GM21528 (cell line): ENCODE results near the gene TMIGD1.

ENCODE experiments used
- ATAC-seq: cut with Tn5 transposase; IDR thresholded peaks from one replicate; pipeline ENCODE4 v1.9.1; 2021; ENCODE audit warnings: mild to moderate bottlenecking, moderate library complexity; ENCODE audit not compliant: unreplicated experiment, low FRiP score

Gene TMIGD1, protein sequence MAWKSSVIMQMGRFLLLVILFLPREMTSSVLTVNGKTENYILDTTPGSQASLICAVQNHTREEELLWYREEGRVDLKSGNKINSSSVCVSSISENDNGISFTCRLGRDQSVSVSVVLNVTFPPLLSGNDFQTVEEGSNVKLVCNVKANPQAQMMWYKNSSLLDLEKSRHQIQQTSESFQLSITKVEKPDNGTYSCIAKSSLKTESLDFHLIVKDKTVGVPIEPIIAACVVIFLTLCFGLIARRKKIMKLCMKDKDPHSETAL

GRCh38 chr17:30333503-30334360, at the start of gene TMIGD1:
TMIGD1 (minus strand) TSS chr17:30334057; CDS start chr17:30332133, 1,924 bp downstream.
- no peak for ATAC-seq

DNA sequence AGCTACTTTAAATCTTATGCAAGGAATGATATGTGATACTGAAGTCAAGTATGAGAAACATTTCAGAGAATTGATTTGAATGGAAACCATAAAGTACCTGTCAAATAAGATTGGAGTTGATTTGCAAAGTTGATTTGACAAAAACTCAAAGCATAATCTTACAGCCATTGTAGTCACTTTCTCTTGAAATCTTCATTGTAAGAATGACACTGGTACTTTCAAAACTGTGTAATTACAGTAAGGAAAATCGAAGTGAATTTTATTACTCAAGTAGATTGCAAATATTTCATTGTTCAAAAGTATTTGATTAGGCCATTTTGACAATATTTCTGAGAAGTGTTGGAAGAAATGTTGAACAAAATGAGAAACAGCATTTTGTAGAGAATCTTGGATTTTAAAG, 48.5 kb upstream of the TMIGD1 start:
- ATAC-seq, result no peak

- no peak for ATAC-seq
Measured at GRCh38 chr17:30381340-30381659, 47.4 kb upstream of the TMIGD1 start.

DNA sequence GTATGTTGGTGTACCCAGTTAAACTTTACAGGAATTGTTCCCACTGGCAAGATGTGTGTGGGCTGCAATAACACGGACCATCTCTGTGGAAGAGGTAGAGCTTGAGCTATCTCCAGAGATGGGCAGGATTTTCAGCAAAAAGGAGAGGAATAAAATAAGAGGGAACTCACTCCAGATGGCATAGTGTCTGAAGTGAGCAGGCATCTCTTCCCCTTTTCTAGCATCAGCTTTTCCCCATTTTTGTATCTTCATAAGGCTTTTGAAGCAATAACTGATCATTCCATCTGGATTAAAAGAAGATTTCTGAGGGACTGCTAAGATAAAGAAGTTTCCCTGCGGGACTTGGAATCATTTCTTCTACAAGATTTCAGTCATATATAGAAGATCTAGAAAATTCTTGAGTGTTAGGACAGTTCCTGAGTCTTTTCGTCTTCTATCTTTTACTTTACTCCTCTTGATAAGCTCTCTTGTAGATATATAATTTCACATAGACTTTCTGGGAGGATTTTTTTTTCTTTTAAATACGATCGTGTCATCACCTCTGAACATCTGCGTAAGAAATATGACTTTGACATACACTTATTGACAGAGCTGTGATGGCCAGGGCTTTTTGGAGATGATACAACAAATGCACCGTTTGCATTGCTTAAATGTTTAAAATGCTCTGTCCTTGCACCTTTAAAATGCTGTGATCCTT, 46.9 kb upstream of the TMIGD1 start:
- no peak for ATAC-seq

- ATAC-seq, result peak; percentile 27
Measured at GRCh38 chr17:30379903-30380381, 46.1 kb upstream of the TMIGD1 start.

GRCh38 chr17:30379303-30379902, 45.5 kb upstream of the TMIGD1 start:
- ATAC-seq, result peak; percentile 31

GRCh38 chr17:30378825-30379302, 45.0 kb upstream of the TMIGD1 start, which contains the start of gene CPD:
CPD (plus strand) TSS chr17:30378927; CDS start chr17:30378981, 54 bp downstream.
- ATAC-seq, result peak; percentile 83

GRCh38 chr17:30378241-30378824, 44.5 kb upstream of the TMIGD1 start:
- peak; percentile 1 for ATAC-seq

DNA sequence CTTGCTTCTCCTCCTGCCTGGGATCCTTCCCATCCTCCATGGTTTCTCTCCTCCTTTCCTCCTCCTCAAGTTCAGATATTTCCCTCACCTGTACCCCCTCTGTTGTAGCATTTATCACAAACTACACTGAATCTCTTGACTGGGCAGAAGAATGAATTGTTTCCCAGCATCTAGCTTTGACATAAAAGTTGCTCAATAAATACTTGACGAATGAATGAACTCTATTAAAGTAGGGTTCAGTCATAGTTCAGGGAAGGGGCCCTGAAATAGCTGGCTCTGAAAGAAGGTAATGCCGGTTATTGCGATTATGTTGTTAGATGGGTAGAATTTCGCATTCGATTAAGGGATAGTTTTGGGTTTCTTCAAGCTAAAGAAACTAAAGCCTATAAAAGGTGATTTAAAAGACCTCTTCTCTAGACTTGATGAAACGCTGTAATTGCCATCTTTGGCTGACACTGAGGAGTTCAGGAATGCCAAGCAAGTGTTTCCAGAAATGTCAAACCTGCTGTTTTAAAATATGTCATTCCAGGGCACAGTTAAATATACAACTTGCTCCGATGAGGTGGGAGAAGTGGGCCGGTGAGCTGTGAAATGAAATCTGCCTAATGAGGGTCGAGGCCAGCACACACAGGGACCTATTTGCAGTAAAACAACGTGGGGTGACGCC, 43.9 kb upstream of the TMIGD1 start:
- no peak for ATAC-seq

GRCh38 chr17:30376621-30377452, 43.0 kb upstream of the TMIGD1 start:
- ATAC-seq, result no peak

DNA sequence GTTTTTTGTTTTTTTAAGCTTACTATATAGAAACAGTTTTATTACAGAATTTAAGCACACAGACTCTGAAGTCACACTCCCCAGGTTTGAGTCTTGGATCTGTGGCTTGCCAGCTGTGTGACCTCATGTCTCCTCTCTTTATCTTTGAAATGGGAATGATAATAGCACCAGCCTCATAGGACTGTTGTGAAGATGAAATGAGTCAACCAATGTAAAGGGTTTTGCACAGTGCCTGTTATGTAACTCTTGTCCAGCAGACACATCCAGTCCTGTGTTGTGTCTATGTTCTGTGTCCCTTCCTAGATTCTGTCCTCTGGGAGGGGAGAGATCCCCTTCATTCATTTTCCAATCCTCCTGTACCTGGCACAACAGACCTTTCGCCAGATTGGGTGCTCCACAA, 41.8 kb upstream of the TMIGD1 start:
- no peak for ATAC-seq

DNA sequence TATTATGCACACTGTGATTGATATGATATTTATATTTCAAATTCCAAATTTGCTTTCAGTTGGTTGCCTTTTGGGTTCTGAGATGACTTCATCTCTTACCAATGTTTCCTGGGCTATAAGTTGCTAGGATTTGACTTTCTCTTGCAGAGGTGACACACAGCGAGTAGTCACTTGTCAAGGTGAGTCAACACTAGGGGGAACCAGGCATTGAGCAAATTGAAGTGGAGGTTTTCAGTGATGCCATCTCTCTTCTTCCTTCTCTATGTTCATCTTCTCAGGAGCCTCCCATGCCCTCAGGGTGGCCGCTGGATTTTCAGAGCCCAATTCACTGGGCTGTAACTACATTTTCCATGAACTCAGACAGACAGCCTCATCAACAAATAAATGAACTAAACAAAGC, 38.9 kb upstream of the TMIGD1 start:
- no peak for ATAC-seq

- ATAC-seq, result no peak
Measured at GRCh38 chr17:30369995-30370394, 36.1 kb upstream of the TMIGD1 start.

GRCh38 chr17:30368912-30369720, 35.3 kb upstream of the TMIGD1 start:
- no peak for ATAC-seq

DNA sequence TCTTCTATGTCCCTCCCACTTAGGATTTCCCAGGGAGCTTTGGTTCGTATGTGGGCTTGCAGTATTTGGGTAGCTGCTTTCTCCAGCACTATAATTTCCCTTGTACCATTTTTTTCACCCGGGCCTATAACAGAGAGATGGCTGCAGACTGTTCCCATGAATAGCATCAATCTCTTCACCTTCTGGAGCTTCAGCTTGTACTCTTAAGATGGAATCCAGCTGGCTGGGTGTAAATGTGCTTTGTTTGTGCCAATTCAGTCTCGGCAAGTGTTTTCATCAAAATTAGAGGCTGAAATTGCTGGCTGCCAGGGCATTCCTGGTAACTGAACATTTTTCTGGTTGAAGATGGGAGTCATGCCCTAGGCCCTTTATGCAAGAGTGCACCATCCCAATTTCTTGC, 32.7 kb upstream of the TMIGD1 start:
- ATAC-seq, result no peak

DNA sequence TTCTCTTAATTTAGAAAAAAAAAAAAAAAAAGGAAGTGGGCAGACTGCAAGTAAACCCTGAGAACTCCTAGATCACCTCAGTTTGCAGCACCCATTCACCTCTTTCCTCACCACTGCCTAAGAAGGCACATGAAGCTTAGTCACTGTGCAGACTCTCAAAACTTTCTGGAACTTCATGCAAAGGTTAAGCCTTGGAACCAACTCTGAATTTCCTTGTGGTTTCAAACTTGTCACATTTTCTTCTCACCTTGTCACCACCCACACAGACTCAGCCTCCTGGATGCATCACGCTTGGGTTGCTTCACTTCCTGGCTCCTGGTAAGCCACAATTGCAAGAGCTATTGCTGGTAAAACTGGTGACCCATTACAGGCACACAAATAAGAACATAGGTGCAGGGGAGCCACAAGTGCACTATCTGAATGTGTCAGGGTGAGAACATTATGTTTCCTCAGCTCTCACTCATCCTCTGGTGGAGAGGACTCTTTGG, 29.9 kb upstream of the TMIGD1 start:
- peak; percentile 76 for ATAC-seq

- ATAC-seq, result no peak
Measured at GRCh38 chr17:30361766-30362279, 28.0 kb upstream of the TMIGD1 start.
